SHP77 treated with DMSO at 0.1 percent for 48 hours (cell line): ENCODE measurements around the gene MCM3.

ENCODE experiments used
- DNase-seq: peaks from one replicate; lab custom pipeline; 2025; lab: John Stamatoyannopoulos, UW

MCM3 gene

GRCh38 chr6:52284460-52285176, at the start of gene MCM3:
TSS of gene MCM3 (minus strand) at chr6:52284742. CDS start at chr6:52284674, 68 bp downstream.
- peak; percentile 99 for DNase-seq

GRCh38 chr6:52333840-52334200, 49.3 kb upstream of the MCM3 start:
- DNase-seq: no peak

GRCh38 chr6:52331793-52332457, 47.4 kb upstream of the MCM3 start:
- no peak for DNase-seq

- no peak for DNase-seq
These were observed 45.9 kb upstream of the MCM3 start for GRCh38 chr6:52330470-52330869.

GRCh38 chr6:52328729-52329128, 44.2 kb upstream of the MCM3 start:
- no peak for DNase-seq

- no peak for DNase-seq
These were observed 43.7 kb upstream of the MCM3 start for GRCh38 chr6:52328303-52328662.

- DNase-seq: no peak
These were observed 42.2 kb upstream of the MCM3 start for GRCh38 chr6:52326540-52327364.

- no peak for DNase-seq
These were observed 41.3 kb upstream of the MCM3 start for GRCh38 chr6:52325695-52326471.

- DNase-seq: no peak
These were observed 39.6 kb upstream of the MCM3 start for GRCh38 chr6:52324189-52324588.

GRCh38 chr6:52317841-52318581, 33.5 kb upstream of the MCM3 start:
- no peak for DNase-seq

- DNase-seq: no peak
These were observed 32.7 kb upstream of the MCM3 start for GRCh38 chr6:52317211-52317610.

GRCh38 chr6:52314752-52315151, 30.2 kb upstream of the MCM3 start:
- no peak for DNase-seq

- no peak for DNase-seq
These were observed 27.9 kb upstream of the MCM3 start for GRCh38 chr6:52312461-52312860.

- no peak for DNase-seq
These were observed 26.4 kb upstream of the MCM3 start for GRCh38 chr6:52310932-52311331.

GRCh38 chr6:52307900-52308372, 23.4 kb upstream of the MCM3 start:
- DNase-seq: no peak

GRCh38 chr6:52306972-52307870, 22.7 kb upstream of the MCM3 start:
- no peak for DNase-seq

- DNase-seq: no peak
These were observed 21.6 kb upstream of the MCM3 start for GRCh38 chr6:52305948-52306767.

GRCh38 chr6:52305411-52305810, 20.9 kb upstream of the MCM3 start:
- no peak for DNase-seq

- DNase-seq: no peak
These were observed 20.4 kb upstream of the MCM3 start for GRCh38 chr6:52304983-52305390.
